IMR-90 (cell line): ENCODE data around the gene PRR5. TPM values are rescaled to one million over a fixed set of nuclear protein-coding genes. Genes with fewer than 3 reads are reported as not detected.

Experiments used
- ATAC-seq: fragments of 200-7000 bp; cut with Tn5 transposase; 2 replicates; pipeline ENCODE4 v1.9.1; 2020; ENCODE audit warnings: low read depth, mild to moderate bottlenecking, moderate library complexity
- BruUV-seq: library from RNA; stranded (reverse); fragments of 400-500 nt; replicated peaks from 2 replicates; lab custom pipeline; 2021; lab: Mats Ljungman, UMichigan
- CTCF ChIA-PET: fragments of 300-600 bp; formaldehyde crosslinking; extraction: SDS; loops from one replicate; lab custom pipeline; 2021; ENCODE audit warnings: antibody characterized with exemption; lab: Yijun Ruan, JAX
- POLR2A ChIA-PET: fragments of 300-600 bp; sonication (Branson Sonifier 250); formaldehyde crosslinking; loops from one replicate; lab custom pipeline; 2022; ENCODE audit warnings: antibody characterized with exemption; ENCODE audit not compliant: unreplicated experiment; lab: Charles Lee
- DNase-seq: peaks from one replicate; pipeline ENCODE4 v3.0.0; 2013
- H2AFZ ChIP-seq: replicated peaks from 2 replicates; pipeline ENCODE3; 2013; ENCODE audit warnings: low read length, mild to moderate bottlenecking; ENCODE audit not compliant: poor library complexity
- H2AK5ac ChIP-seq: 2 replicates; pipeline ENCODE4 v1.6.1; 2013; ENCODE audit warnings: low read depth, low read length, inconsistent platforms
- H2AK9ac ChIP-seq: replicated peaks from 2 replicates; pipeline ENCODE3; 2013; ENCODE audit warnings: mild to moderate bottlenecking, low read depth, low read length, moderate library complexity; ENCODE audit not compliant: poor library complexity
- H2BK120ac ChIP-seq: 2 replicates; pipeline ENCODE4 v1.6.1; 2013; ENCODE audit warnings: low read depth, low read length, inconsistent platforms
- H2BK15ac ChIP-seq: 3 replicates; pipeline ENCODE4 v1.6.1; 2013; ENCODE audit warnings: low read depth, low read length, inconsistent platforms
- H2BK20ac ChIP-seq: 2 replicates; pipeline ENCODE4 v1.6.1; 2013; ENCODE audit warnings: low read depth, mild to moderate bottlenecking, inconsistent platforms, low read length, moderate library complexity
- H2BK5ac ChIP-seq: 2 replicates; pipeline ENCODE4 v1.6.1; 2013; ENCODE audit warnings: mild to moderate bottlenecking, low read depth, low read length, inconsistent platforms; ENCODE audit not compliant: poor library complexity, severe bottlenecking
- H3K14ac ChIP-seq: replicated peaks from 2 replicates; pipeline ENCODE4 v1.6.1; 2013; ENCODE audit warnings: low read depth, low read length, inconsistent platforms
- H3K18ac ChIP-seq: 2 replicates; pipeline ENCODE4 v1.6.1; 2013; ENCODE audit warnings: low read depth, low read length, control low read depth
- H3K23ac ChIP-seq: 2 replicates; pipeline ENCODE4 v1.6.1; 2013; ENCODE audit warnings: low read depth, low read length, inconsistent platforms
- H3K27ac ChIP-seq: 2 replicates; pipeline ENCODE4 v1.5.1; 2013; ENCODE audit warnings: mild to moderate bottlenecking, control low read depth, low read length; ENCODE audit not compliant: insufficient read depth
- H3K27me3 ChIP-seq: 2 replicates; pipeline ENCODE4 v1.6.1; 2013; ENCODE audit warnings: low read length; ENCODE audit not compliant: control insufficient read depth, insufficient read depth
- H3K36me3 ChIP-seq: 2 replicates; pipeline ENCODE4 v1.6.1; 2013; ENCODE audit warnings: low read length, mixed read lengths; ENCODE audit not compliant: control insufficient read depth, insufficient read depth
- H3K4ac ChIP-seq: 2 replicates; pipeline ENCODE4 v1.6.1; 2013; ENCODE audit warnings: low read depth, low read length, inconsistent platforms
- H3K4me1 ChIP-seq: 2 replicates; pipeline ENCODE4 v1.6.1; 2013; ENCODE audit warnings: low read length, mixed read lengths; ENCODE audit not compliant: control insufficient read depth, insufficient read depth
- H3K4me2 ChIP-seq: 2 replicates; pipeline ENCODE4 v1.6.1; 2013; ENCODE audit warnings: low read depth, mild to moderate bottlenecking, control low read depth, low read length, moderate library complexity
- H3K4me3 ChIP-seq: 2 replicates; pipeline ENCODE4 v1.5.1; 2013; ENCODE audit warnings: low read depth, mild to moderate bottlenecking, control low read depth, low read length, moderate library complexity; ENCODE audit not compliant: insufficient read depth
- H3K56ac ChIP-seq: 2 replicates; pipeline ENCODE4 v1.6.1; 2013; ENCODE audit warnings: low read length, inconsistent platforms; ENCODE audit not compliant: insufficient read depth; ENCODE audit errors: extremely low read depth
- H3K79me1 ChIP-seq, 2 experiments: 2 replicates each; pipeline ENCODE4 v1.6.1; 2013; ENCODE audit warnings: low read length in 2 of 2, inconsistent platforms in 1 of 2, low read depth in 1 of 2
- H3K9ac ChIP-seq: 2 replicates; pipeline ENCODE4 v1.6.1; 2013; ENCODE audit warnings: low read depth, low read length, control low read depth
- H3K9me1 ChIP-seq: 2 replicates; pipeline ENCODE4 v1.6.1; 2013; ENCODE audit warnings: low read length, inconsistent platforms; ENCODE audit not compliant: insufficient read depth
- H3K9me3 ChIP-seq: 2 replicates; pipeline ENCODE4 v1.6.1; 2013; ENCODE audit warnings: low read length; ENCODE audit not compliant: control insufficient read depth, insufficient read depth
- H4K20me1 ChIP-seq: 2 replicates; pipeline ENCODE4 v1.6.1; 2013; ENCODE audit warnings: low read length, inconsistent platforms; ENCODE audit not compliant: insufficient read depth
- H4K5ac ChIP-seq: 2 replicates; pipeline ENCODE4 v1.6.1; 2013; ENCODE audit warnings: mild to moderate bottlenecking, low read depth, low read length, control low read depth
- H4K8ac ChIP-seq, 2 experiments: 2 replicates each; pipeline ENCODE4 v1.6.1; 2013; ENCODE audit warnings: low read depth in 2 of 2, low read length in 2 of 2, control low read depth in 1 of 2, inconsistent platforms in 1 of 2
- H4K91ac ChIP-seq: 2 replicates; pipeline ENCODE4 v1.6.1; 2013; ENCODE audit warnings: low read depth, low read length, inconsistent platforms; ENCODE audit not compliant: insufficient read depth
- BHLHE40 ChIP-seq: fragments of 150-350 bp; IDR thresholded peaks from 2 replicates; pipeline ENCODE4 v1.6.1; 2016; ENCODE audit warnings: mild to moderate bottlenecking, low read depth, low read length
- CEBPB ChIP-seq: IDR thresholded peaks from 2 replicates; pipeline ENCODE4 v1.6.1; 2012; ENCODE audit warnings: low read depth, low read length, improper control_type of control experiment
- CHD1 ChIP-seq: IDR thresholded peaks from 2 replicates; pipeline ENCODE4 v1.6.1; 2012; ENCODE audit warnings: low read depth, low read length, improper control_type of control experiment
- CTCF ChIP-seq: conservative IDR thresholded peaks from 2 replicates; pipeline ENCODE4 v1.5.1; 2012; ENCODE audit warnings: mild to moderate bottlenecking, low read depth, low read length, improper control_type of control experiment
- ELK1 ChIP-seq: fragments of 150-350 bp; IDR thresholded peaks from 2 replicates; pipeline ENCODE4 v1.6.1; 2016; ENCODE audit warnings: low read depth, mild to moderate bottlenecking, low read length, moderate library complexity, borderline replicate concordance
- FOS ChIP-seq: fragments of 150-350 bp; IDR thresholded peaks from 2 replicates; pipeline ENCODE4 v1.6.1; 2016; ENCODE audit warnings: low read depth, low read length
- MAFK ChIP-seq: IDR thresholded peaks from 2 replicates; pipeline ENCODE4 v1.6.1; 2012; ENCODE audit warnings: low read depth, low read length, improper control_type of control experiment
- MAZ ChIP-seq: IDR thresholded peaks from 2 replicates; pipeline ENCODE4 v1.6.1; 2012; ENCODE audit warnings: low read depth, mild to moderate bottlenecking, low read length, improper control_type of control experiment, moderate library complexity, borderline replicate concordance
- MXI1 ChIP-seq: IDR thresholded peaks from 2 replicates; pipeline ENCODE4 v1.6.1; 2012; ENCODE audit warnings: low read depth, mild to moderate bottlenecking, low read length, moderate library complexity, borderline replicate concordance
- NFE2L2 ChIP-seq: fragments of 150-350 bp; IDR thresholded peaks from 2 replicates; pipeline ENCODE4 v1.6.1; 2016; ENCODE audit warnings: low read depth, mild to moderate bottlenecking, low read length
- POLR2A ChIP-seq: IDR thresholded peaks from 2 replicates; pipeline ENCODE4 v1.6.1; 2012; ENCODE audit warnings: mild to moderate bottlenecking, low read depth, low read length
- RAD21 ChIP-seq: IDR thresholded peaks from 2 replicates; pipeline ENCODE4 v1.6.1; 2012; ENCODE audit warnings: low read length, improper control_type of control experiment
- RCOR1 ChIP-seq: IDR thresholded peaks from 2 replicates; pipeline ENCODE4 v1.6.1; 2012; ENCODE audit warnings: mild to moderate bottlenecking, low read length, improper control_type of control experiment; ENCODE audit not compliant: insufficient replicate concordance
- RFX5 ChIP-seq: IDR thresholded peaks from 2 replicates; pipeline ENCODE4 v1.8.0; 2012; ENCODE audit warnings: low read depth, mild to moderate bottlenecking, low read length, moderate library complexity
- SMC3 ChIP-seq: fragments of 150-350 bp; IDR thresholded peaks from 2 replicates; pipeline ENCODE4 v1.6.1; 2016; ENCODE audit warnings: low read depth, mild to moderate bottlenecking, antibody characterized with exemption, low read length, moderate library complexity
- USF2 ChIP-seq: fragments of 150-350 bp; IDR thresholded peaks from 2 replicates; pipeline ENCODE4 v1.6.1; 2017; ENCODE audit warnings: mild to moderate bottlenecking, antibody characterized with exemption, low read length, low read depth
- WGBS, 2 experiments: methylation state at CpG; one replicate each; pipeline versions ENCODE4 v1.1.5 to v1.1.7; 2013; ENCODE audit warnings: missing lambda C conversion rate in 2 of 2; ENCODE audit not compliant: insufficient read length in 1 of 2; ENCODE audit errors: extremely low coverage in 2 of 2; 5-methylcytosine and 5-hydroxymethylcytosine counted together
- dilution Hi-C: fragments of 300-500 bp; cut with HindIII; formaldehyde crosslinking; loops from one replicate; pipeline ENCODE4 v1.14.3; 2018; ENCODE audit warnings: low sequenced_read_pairs; ENCODE audit not compliant: unreplicated experiment
- in situ Hi-C: fragments of 300-500 bp; cut with MboI; formaldehyde crosslinking; loops from 3 replicates; pipeline ENCODE4 v1.14.3; 2019; ENCODE audit warnings: low sequenced_read_pairs, inconsistent platforms, mixed read lengths
- intact Hi-C: fragments of 100-400 bp; cut with micrococcal nuclease; formaldehyde crosslinking; loops from 2 replicates; pipeline ENCODE4 v1.10.0; 2022
- polyA plus RNA-seq, 3 experiments: library from polyadenylated mRNA; depleted of rRNA; stranded (reverse); fragments of >200 nt; gene quantifications; 2 replicates each; pipeline ENCODE4 v1.2.3, GENCODE V29; 2012; ENCODE audit warnings: low replicate concordance in 1 of 3
- total RNA-seq: library from RNA; depleted of rRNA; stranded (reverse); fragments of >200 nt; gene quantifications from 2 replicates; pipeline ENCODE4 v1.2.3, GENCODE V29; 2012

PRR5 gene
- total and polyA plus RNA-seq, 2 of the 4 experiments (the other 2 are of a cell fraction), result 8.1 to 24.3 TPM

- H2AK9ac ChIP-seq, result no peak overlapping the region
- dilution Hi-C loops (no loop called here), intact Hi-C loops (no loop called here), in situ Hi-C loops (no loop called here)
- TF ChIP-seq BHLHE40 (no peak), CEBPB (no peak), MXI1 (no peak), FOS (no peak), SMC3 (no peak), RCOR1 (no peak), RFX5 (no peak), RAD21 (no peak), POLR2A (no peak), ELK1 (no peak), USF2 (no peak), NFE2L2 (no peak), CHD1 (no peak), MAFK (no peak), CTCF (no peak), MAZ (no peak)
- no peaks in the 10 kb centered on the region for H3K9me3 ChIP-seq
- no peak overlapping the region for H4K8ac ChIP-seq
- no peak overlapping the region for H3K4me2 ChIP-seq
- no peak overlapping the region for H2AFZ ChIP-seq
- no peak overlapping the region for H2AK5ac ChIP-seq
- no peak overlapping the region for H2BK120ac ChIP-seq
- H3K9ac ChIP-seq, result no peak overlapping the region
- no peak overlapping the region for H3K23ac ChIP-seq
- H4K20me1 ChIP-seq, result peaks cover 20% of the 10 kb centered on the region
- no peak overlapping the region for H2BK20ac ChIP-seq
- 80% methylated on average over 3 of the region's 12 CpGs; no CpG with 5 or more reads in 1 of the 2 experiments for WGBS, 2 experiments
- no peak for ATAC-seq
- H3K9me1 ChIP-seq, result peaks cover 5% of the 10 kb centered on the region; the same call in 1 of the 2 replicates
- no peak overlapping the region for H2BK15ac ChIP-seq
- H3K18ac ChIP-seq, result no peak overlapping the region
- H3K4ac ChIP-seq, result no peak overlapping the region
- no peak overlapping the region for H4K91ac ChIP-seq
- no peaks in the 10 kb centered on the region for H3K27me3 ChIP-seq
- ChIA-PET CTCF (no interaction called here), POLR2A (no interaction called here)
- H3K36me3 ChIP-seq, result peaks cover 4% of the 10 kb centered on the region; the same call in 1 of the 2 replicates
- peaks cover 7% of the 10 kb centered on the region for H3K4me1 ChIP-seq
- no peak overlapping the region for H3K14ac ChIP-seq
- no peak for DNase-seq
- no TSS peak for BruUV-seq
- H2BK5ac ChIP-seq, result no peak overlapping the region
- no peak overlapping the region for H3K4me3 ChIP-seq
- no peak overlapping the region for H3K27ac ChIP-seq
- H3K79me1 ChIP-seq, result peaks cover 10 to 11% of the 10 kb centered on the region in 2 experiments; a peak in 2 of 4 replicates
- H3K56ac ChIP-seq, result no peak overlapping the region
- no peak overlapping the region for H4K5ac ChIP-seq
Measured at GRCh38 chr22:44709881-44710392, 7.9 kb downstream of the PRR5 start.
